GM21825 (cell line): ENCODE results near the gene CES2.

Experiments
- ATAC-seq: cut with Tn5 transposase; IDR thresholded peaks from one replicate; pipeline ENCODE4 v1.9.1; 2021; ENCODE audit warnings: mild to moderate bottlenecking, moderate library complexity; ENCODE audit not compliant: unreplicated experiment

CES2 gene

GRCh38 chr16:66918803-66919568, 16.3 kb upstream of the CES2 start, which contains the start of gene CDH16:
CDH16 (minus strand) TSS chr16:66918885; CDS start chr16:66918065, 820 bp downstream.
- no peak for ATAC-seq

GRCh38 chr16:66919569-66920298, 15.6 kb upstream of the CES2 start:
- no peak for ATAC-seq

GRCh38 chr16:66920299-66920590, 15.1 kb upstream of the CES2 start:
- no peak for ATAC-seq

DNA sequence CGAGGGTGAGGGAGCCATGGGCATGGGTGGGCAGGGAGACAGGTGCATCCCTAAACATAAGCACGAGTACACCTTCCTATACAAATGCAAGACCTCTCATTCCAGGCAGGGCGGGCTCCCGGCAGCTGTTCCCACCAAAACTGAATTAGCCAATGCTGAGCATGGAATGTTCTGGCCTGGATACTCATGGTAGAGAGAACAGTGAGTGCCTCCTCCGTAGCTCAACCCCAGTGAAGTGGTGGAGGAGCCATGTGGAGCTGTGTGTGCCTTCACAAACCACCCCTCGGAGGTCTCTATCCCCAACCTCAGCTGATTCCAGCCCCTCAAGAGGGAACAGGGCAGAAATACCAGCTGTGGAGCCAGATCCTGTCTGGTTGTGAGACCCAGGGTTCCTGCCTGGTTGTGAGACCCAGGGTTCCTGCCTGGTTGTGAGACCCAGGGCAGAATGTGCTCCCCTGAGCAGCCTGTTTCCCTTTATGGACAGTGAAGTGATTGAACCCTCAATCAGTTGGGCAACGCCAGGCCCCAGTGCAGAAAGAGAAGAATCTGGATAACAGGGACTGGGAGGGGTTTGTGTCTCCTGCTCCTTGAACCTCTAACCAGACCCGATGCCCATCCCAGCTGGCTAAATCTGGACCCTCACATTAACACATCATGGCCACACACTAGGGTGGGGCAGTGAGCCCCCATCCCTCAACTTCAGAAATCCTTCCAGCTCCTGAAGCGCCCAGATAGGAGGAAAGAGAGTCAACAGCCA, 14.2 kb upstream of the CES2 start:
- ATAC-seq, result no peak

DNA sequence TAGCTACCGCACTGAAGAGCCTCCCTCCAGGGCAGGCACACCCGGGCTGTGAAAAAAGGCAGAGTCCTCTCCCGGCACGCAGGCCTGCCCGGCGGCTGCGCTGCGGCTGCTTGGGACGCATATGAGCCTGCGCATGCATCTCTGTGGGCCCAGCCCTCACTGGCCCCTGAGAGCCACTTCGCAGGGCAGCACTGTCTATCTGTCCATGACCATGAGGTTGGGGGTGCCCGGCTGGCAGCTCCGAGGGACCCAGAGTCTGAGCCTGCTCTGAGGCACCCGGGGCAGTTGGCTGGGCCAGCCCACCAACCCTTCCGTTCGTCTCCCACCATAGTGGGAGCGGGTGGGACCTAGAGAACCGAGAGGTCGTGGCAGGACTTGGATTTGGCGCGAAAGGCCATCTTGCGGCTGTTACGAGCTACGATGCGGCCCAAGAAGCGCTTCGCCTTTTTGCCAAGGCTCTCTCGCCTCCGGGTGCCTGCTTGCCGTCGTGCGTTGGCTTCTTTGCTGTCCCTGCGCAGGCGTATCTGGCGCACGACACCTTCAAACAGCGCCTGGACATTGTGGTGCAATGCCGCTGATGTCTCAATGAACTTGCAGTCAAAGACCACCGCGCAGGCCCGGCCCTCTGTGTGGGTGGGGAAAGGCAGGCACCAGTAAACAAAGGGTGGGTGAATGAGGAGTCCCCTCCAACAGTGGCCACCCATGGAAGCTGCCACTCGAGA, 13.4 kb upstream of the CES2 start:
- no peak for ATAC-seq

- ATAC-seq, result no peak
Observed at GRCh38 chr16:66923247-66923731, 12.0 kb upstream of the CES2 start.

DNA sequence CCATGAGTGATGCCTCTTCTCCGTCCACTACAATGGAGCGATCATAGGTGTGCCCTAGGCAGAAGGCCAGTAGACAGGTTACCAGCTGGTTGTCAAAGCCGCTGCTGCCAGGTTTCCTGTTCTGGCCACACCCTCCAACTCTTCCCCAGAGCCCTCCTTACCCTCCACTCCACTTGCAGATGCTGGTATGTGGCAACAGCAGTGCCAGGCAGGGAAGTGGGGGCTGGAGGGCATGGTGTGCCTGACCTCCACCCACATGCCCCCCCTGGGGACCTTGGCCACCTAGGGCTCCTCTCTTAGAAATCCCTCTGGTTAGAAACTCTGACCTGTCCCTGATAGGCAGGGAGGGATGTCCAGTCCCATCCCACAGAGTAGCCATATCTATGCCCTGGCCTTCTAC, 11.4 kb upstream of the CES2 start:
- no peak for ATAC-seq

- ATAC-seq, result no peak
Observed at GRCh38 chr16:66924527-66925321, 10.6 kb upstream of the CES2 start.

DNA sequence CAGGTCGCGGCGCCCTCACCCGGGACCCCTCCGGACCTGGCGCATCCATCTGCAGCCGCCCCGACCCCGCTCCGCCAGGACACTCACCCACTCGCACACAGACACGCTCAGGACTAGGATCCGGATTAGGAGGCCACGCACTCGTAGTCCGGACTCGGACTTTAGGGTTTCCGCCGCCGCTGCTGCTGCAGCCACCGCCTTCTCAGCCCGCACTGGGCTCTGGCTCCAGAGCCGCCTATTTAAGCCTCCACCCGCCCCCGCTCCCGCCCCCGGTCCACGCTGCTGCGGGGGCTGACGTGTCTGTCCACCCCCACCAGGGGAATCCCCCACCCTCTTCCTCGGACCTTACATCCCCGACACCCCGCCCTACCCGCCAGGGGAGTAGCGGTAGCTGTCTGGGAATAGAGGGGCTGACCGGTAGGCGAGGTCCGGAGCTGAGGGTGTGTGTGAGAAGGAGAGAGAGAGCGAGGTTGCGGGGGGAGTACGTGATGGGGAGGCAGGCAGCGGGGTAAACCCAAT, 9.9 kb upstream of the CES2 start, which contains the start of gene RRAD:
Gene RRAD (minus strand): TSS at position 214 of the 519 bp plus-strand sequence. CDS start 356 bp downstream, outside the sequence.
- no peak for ATAC-seq

- no peak for ATAC-seq
Observed at GRCh38 chr16:66926171-66926947, 9.0 kb upstream of the CES2 start.

DNA sequence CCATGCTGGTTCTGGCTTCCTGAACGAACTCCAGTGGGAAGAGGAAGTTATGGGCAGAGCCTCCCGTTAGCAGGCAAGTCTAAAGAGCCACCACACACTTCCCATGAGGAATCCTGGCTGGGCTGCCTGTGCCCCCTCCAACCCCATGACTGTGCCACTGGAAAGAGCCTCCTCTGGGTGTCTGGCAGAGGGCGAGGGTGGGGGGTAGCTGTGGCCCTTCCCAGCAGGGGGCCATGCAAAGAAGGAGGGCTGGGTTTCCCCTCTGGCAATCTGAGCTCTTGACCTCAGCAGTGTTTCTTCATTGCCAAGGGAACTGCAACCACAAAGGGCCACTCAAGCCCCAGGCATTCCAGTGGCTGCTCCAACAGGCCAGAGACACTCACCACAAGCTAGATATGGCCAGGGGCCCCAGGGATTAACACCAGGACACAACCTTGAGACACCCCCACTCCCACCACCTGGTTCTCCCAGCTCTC, 8.3 kb upstream of the CES2 start:
- ATAC-seq, result no peak

GRCh38 chr16:66927918-66928649, 7.2 kb upstream of the CES2 start:
- ATAC-seq, result no peak

- ATAC-seq, result no peak
Observed at GRCh38 chr16:66928702-66929388, 6.5 kb upstream of the CES2 start.

DNA sequence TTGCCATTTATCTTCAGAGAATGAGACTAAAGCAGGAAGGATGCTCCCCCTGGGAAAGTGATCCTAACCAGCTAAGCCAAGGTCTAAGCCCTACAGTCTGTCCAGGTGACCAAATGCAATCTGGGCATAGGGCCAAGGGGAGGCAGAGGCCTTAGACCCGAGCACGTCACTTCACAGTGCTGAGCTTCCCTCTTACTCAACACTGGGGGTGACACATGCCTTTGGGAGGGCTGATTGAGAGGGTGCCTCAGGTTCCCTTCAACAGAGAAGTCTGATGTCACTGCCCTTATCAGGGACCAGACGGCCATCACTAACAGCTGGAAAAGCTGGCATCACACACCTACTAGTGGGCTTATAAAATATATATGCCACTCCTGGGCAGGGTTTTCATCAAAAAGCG, 5.1 kb upstream of the CES2 start:
- ATAC-seq, result no peak

DNA sequence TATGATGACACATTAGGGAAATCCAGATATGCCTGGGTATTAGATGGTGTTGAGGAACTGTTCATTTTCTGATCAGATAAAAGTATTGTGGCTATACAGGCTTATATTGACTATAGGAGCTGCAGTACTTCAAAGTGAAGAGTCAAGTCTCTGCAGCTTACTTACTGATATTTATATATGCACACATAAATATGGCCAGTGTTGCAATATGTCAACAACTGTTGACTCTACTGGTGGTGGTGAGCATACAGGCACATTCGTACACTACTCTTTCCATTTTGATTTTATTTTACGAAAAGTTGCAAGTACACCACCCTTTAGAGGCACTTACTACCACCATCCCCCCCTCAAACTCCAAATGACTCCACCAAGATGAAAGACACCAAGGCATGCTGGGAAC, 3.7 kb upstream of the CES2 start:
- ATAC-seq, result no peak

DNA sequence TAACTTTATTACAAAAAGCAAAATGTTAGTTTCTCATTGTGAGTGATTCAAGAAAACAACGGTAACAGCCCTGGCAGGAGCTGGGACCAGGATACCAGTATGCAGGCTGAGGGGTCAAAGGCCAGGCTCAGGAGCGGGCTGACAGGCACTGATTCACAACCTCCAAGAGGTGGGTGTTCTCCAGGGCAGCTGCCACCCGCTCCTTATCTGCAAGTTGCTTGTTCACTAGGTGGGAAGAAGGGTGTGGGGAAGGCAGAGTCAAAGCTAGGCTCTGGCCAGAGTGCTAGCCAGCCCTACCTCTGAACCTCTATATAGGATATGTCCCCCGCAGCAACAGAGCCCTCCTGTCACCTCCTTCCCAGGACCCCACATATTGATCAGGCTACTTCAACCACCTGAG, 3.2 kb upstream of the CES2 start:
- ATAC-seq, result no peak

- ATAC-seq, result no peak
Observed at GRCh38 chr16:66933776-66934137, 1.6 kb upstream of the CES2 start.
